Endodermal cell (in vitro differentiated cells): ENCODE data around the gene FAM217A. TPM values are rescaled to one million over a fixed set of nuclear protein-coding genes. Genes with fewer than 3 reads are reported as not detected.

Source experiments
- DNase-seq: peaks from one replicate; pipeline ENCODE4 v3.0.0-alpha.2; 2017
- H3K27ac ChIP-seq: 2 replicates; pipeline ENCODE4 v1.5.1; 2013; ENCODE audit warnings: mild to moderate bottlenecking, low read depth, low read length, moderate library complexity
- H3K27me3 ChIP-seq: 2 replicates; pipeline ENCODE4 v1.6.1; 2013; ENCODE audit warnings: mild to moderate bottlenecking, low read length, moderate library complexity; ENCODE audit not compliant: insufficient read depth, control insufficient read depth, poor library complexity, severe bottlenecking
- H3K36me3 ChIP-seq: 2 replicates; pipeline ENCODE4 v1.7.0; 2013; ENCODE audit warnings: mild to moderate bottlenecking, low read length, moderate library complexity; ENCODE audit not compliant: control insufficient read depth, insufficient read depth
- H3K4me1 ChIP-seq: one replicate; pipeline ENCODE4 v1.7.0; 2013; ENCODE audit warnings: low read length; ENCODE audit not compliant: control insufficient read depth, insufficient read depth
- H3K4me3 ChIP-seq: 2 replicates; pipeline ENCODE4 v1.5.1; 2013; ENCODE audit warnings: mild to moderate bottlenecking, low read length, moderate library complexity
- H3K9ac ChIP-seq: 2 replicates; pipeline ENCODE4 v1.6.1; 2013; ENCODE audit warnings: mild to moderate bottlenecking, low read length, moderate library complexity; ENCODE audit not compliant: poor library complexity, severe bottlenecking; ENCODE audit errors: extremely low read depth
- H3K9me3 ChIP-seq: 2 replicates; pipeline ENCODE4 v1.6.1; 2013; ENCODE audit warnings: mild to moderate bottlenecking, low read length, moderate library complexity; ENCODE audit not compliant: control insufficient read depth
- H3K27ac Mint-ChIP-seq: 2 replicates; pipeline ENCODE4 v1.8.0; 2020; ENCODE audit warnings: mixed read lengths
- H3K27me3 Mint-ChIP-seq: 2 replicates; pipeline ENCODE4 v1.8.0; 2021; ENCODE audit warnings: mild to moderate bottlenecking, mixed read lengths; ENCODE audit not compliant: insufficient read depth
- H3K36me3 Mint-ChIP-seq: 2 replicates; pipeline ENCODE4 v1.8.0; 2020; ENCODE audit warnings: low read depth, mixed read lengths
- H3K4me1 Mint-ChIP-seq: 2 replicates; pipeline ENCODE4 v1.8.0; 2020; ENCODE audit warnings: mixed read lengths
- H3K4me3 Mint-ChIP-seq: 2 replicates; pipeline ENCODE4 v1.8.0; 2020; ENCODE audit warnings: mild to moderate bottlenecking, moderate library complexity, mixed read lengths
- H3K9me3 Mint-ChIP-seq: 2 replicates; pipeline ENCODE4 v1.8.0; 2020; ENCODE audit warnings: mild to moderate bottlenecking, mixed read lengths
- CTCF ChIP-seq: fragments of 200-600 bp; sonication (generic); conservative IDR thresholded peaks from 2 replicates; pipeline ENCODE4 v1.5.0; 2021; ENCODE audit warnings: antibody characterized with exemption, mild to moderate bottlenecking
- WGBS, 2 experiments: methylation state at CpG; one replicate each; pipeline versions ENCODE4 v1.1.5 to v1.1.7; 2013; ENCODE audit warnings: missing lambda C conversion rate in 2 of 2, mixed read lengths in 1 of 2; ENCODE audit not compliant: insufficient coverage in 1 of 2, insufficient read length in 1 of 2; 5-methylcytosine and 5-hydroxymethylcytosine counted together
- total RNA-seq, 2 donors: library from RNA; stranded (reverse); fragmentation: NEBNext Ultra II Directional in 1 of 2; extraction: Animal tissue kit (Norgen Biotek cat#: 25700) in 1 of 2; gene quantifications; 2 replicates in 1 of 2; 3 replicates in 1 of 2; pipeline ENCODE4 v1.2.1, GENCODE V29; 2021

The FAM217A gene
- total RNA-seq, 2 donors from 2014 or later: not detected

GRCh38 chr6:4030669-4031068, 48.3 kb downstream of the FAM217A start:
- Histone ChIP-seq H3K36me3 (peaks cover 59% of the 10 kb centered on the region), H3K9ac (no peak overlapping the region), H3K4me3 (no peak overlapping the region), H3K27me3 (no peaks in the 10 kb centered on the region), H3K9me3 (no peaks in the 10 kb centered on the region), H3K4me1 (no peaks in the 10 kb centered on the region), H3K27ac (no peak overlapping the region)
- Mint-ChIP-seq H3K4me1 (peaks cover 23% of the 10 kb centered on the region), H3K27me3 (no peaks in the 10 kb centered on the region), H3K27ac (no peak overlapping the region), H3K9me3 (no peaks in the 10 kb centered on the region), H3K4me3 (no peak overlapping the region), H3K36me3 (peaks cover 46% of the 10 kb centered on the region)
- WGBS, 2 experiments: 92 to 100% methylated on average over 2 of the region's 2 CpGs
- TF ChIP-seq CTCF: no peak
- no peak for DNase-seq

GRCh38 chr6:4029687-4030086, 49.2 kb downstream of the FAM217A start:
- Mint-ChIP-seq H3K4me3 (no peak overlapping the region), H3K4me1 (peaks cover 23% of the 10 kb centered on the region), H3K27ac (no peak overlapping the region), H3K36me3 (peaks cover 44% of the 10 kb centered on the region), H3K27me3 (no peaks in the 10 kb centered on the region), H3K9me3 (no peaks in the 10 kb centered on the region)
- no peaks in the 10 kb centered on the region for H3K4me1 ChIP-seq
- no peak for TF ChIP-seq CTCF
- 98 to 100% methylated on average over 4 to 7 of the region's 7 CpGs for WGBS, 2 experiments
- DNase-seq: no peak
- H3K27me3 ChIP-seq: no peaks in the 10 kb centered on the region
- no peak overlapping the region for H3K9ac ChIP-seq
- H3K36me3 ChIP-seq: peaks cover 61% of the 10 kb centered on the region
- H3K27ac ChIP-seq: no peak overlapping the region
- H3K4me3 ChIP-seq: no peak overlapping the region
- no peaks in the 10 kb centered on the region for H3K9me3 ChIP-seq

DNA sequence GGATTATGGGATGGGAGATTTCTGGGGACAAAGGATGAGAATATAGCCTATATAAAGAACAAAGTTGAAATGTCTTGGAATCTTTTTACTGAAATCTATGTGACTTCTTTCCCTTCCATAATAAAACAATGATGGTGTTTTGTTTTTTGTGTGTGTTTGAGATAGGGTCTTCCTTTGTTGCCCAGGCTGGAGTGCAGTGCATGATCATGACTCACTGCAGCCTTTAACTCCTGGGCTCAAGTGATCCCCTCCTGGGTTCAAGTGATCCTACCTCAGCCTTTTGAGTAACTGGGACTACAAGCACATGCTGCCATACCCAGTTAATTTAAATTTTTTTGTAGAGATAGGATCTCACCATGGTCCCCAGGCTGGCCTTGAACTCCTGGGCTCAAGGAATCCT, 50.9 kb downstream of the FAM217A start:
- no peak for TF ChIP-seq CTCF
- peaks cover 46% of the 10 kb centered on the region for H3K36me3 Mint-ChIP-seq

More for the DNA sequence above, 50.9 kb downstream of the FAM217A start:
- Mint-ChIP-seq H3K4me3 (no peak overlapping the region), H3K4me1 (peaks cover 20% of the 10 kb centered on the region), H3K27ac (no peak overlapping the region), H3K9me3 (no peaks in the 10 kb centered on the region), H3K27me3 (no peaks in the 10 kb centered on the region)
- Histone ChIP-seq H3K36me3 (peaks cover 62% of the 10 kb centered on the region), H3K27me3 (no peaks in the 10 kb centered on the region), H3K9ac (no peak overlapping the region), H3K9me3 (no peaks in the 10 kb centered on the region), H3K27ac (no peak overlapping the region), H3K4me1 (no peaks in the 10 kb centered on the region), H3K4me3 (no peak overlapping the region)
- DNase-seq: no peak
